HG03354 (cell line): ENCODE measurements around the gene ALG1L2.
"Not testable (repeated sequence)": the region's sequence is repeated elsewhere in the genome, so short reads cannot be mapped to it uniquely, and the experiment has no call there.

Experiments used
- ATAC-seq: cut with Tn5 transposase; IDR thresholded peaks from one replicate; pipeline ENCODE4 v1.9.1; 2021; ENCODE audit warnings: mild to moderate bottlenecking; ENCODE audit not compliant: unreplicated experiment, poor library complexity, severe bottlenecking

ALG1L2 gene

DNA sequence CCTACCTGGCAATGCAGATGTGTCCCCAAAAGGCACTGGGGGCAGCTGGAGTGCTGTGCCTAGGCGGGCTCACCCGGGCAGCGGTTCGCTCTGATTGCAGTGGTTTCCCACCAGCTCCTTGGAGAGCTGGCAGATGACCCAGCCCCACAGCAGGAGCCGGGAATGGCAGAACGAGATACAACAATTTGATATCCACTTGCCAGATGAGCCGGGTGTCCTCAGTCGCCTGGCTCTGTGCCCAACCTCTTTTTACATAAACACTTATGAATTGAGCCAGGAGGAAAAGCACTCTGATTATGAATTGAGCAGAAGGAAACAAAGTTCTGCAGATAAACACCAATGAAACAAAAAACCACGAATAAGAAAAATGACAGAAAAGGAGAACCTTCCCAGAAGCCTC, 38.2 kb downstream of the ALG1L2 start:
- ATAC-seq, result not testable (repeated sequence)

DNA sequence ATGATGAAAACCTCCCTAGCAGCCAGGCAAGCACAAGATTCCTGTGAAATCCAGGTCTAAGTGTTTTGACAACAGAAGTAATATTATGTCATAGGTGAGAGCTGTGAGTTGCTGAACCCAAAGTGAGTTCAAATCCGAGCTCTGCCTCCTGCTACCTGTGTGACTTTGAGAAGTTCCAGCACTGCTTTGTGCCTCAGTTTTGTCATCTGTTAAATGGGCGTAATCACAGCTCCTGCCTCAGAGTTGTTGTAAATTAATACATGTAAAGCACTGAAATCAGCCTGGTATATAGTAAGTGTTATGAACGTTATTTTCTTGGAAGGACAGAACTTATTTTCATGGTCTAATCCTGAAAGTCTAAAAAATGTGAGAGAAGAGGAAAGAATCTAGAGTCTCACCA, 38.7 kb downstream of the ALG1L2 start:
- ATAC-seq, result not testable (repeated sequence)

DNA sequence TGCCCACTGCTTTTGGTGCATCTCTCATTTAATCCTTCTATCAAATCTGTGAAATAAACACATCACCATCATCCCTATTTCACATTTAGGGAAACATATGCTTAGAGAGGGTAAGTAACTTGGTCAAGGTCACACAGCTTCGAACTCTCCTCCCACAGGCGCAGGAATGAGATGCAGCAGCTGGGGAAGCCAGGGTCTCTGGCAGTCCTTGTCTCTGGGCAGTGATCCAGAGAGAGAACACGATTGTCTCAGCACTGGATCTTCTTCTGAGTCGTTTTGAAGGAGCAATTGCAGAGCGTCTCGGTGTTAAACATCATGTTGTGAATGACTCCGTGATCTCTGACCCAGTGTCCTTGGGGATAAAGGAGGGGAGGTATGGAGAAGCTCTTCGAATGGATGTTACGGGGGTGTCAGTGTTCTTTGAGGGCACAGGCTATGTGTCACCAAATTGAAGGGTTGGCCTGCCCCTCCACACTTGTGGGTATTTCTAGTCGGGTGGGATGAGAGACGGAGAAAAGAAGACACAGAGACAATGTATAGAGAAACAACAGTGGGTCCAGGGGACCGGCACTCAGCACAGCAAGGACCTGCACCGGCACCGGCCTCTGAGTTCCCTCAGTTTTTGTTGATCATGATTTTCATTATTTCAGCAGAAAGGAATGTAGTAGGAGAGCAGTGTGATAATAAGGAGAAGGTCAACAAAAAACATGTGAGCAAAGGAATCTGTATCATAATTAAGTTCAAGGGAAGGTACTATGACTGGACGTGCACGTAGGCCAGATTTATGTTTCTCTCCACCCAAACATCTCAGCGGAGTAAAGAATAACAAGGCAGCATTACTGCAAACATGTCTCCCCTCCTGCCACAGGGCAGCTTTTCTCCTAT, 41.5 kb downstream of the ALG1L2 start:
- not testable (repeated sequence) for ATAC-seq

DNA sequence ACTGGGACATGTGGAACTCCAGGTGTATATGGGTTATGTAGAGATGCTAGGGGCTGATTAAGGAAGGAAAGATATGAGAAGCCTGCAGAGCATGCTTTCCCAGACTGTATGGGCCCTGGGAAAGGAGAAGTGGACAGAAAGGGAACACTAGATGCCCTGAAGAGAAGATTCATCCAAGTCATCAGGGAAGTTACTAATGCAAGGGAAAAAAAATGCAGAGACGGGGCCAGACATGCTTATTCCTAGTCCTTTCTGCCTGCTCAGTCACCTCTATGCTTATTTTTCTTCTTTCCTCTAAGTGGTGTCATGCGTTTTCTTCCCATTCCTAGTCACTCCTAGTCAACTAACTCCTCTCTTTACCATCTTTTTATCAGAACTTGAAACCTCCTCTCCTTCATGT, 43.8 kb downstream of the ALG1L2 start:
- ATAC-seq, result not testable (repeated sequence)

DNA sequence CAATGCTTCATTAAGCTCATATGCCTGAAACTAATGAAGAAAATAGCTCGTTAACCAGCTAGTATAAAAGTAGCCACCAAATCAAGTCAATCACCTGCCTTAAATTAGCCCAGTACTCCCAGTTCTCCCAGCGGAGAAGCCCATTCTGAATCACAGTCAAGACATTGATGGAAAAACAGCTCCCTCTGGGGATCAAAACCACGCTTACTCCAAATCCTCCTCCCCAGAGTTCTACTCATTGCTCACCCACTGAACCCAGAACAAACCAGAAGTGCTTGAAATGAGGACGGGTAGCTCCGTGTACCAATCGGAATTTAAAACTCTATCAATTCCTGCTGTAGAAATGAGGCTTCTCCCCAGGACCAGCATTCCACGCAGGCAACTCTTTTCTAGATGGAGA, 54.7 kb downstream of the ALG1L2 start:
- not testable (repeated sequence) for ATAC-seq

DNA sequence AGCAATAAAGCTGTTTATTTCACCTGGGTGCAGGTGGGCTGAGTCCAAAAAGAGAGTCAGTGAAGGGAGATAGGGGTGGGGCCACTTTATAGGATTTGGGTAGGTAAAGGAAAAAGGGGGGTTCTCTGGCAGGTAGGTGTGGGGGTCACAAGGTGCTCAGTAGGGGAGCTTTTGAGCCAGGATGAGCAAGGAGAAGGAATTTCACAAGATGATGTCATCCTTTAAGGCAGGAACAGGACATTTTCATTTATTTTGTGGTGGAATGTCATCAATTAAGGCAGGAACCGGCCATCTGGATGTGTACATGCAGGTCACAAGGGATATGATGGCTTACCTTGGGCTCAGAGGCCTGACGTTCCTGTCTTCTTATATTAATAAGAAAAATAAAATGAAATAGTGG, 56.1 kb downstream of the ALG1L2 start:
- not testable (repeated sequence) for ATAC-seq

DNA sequence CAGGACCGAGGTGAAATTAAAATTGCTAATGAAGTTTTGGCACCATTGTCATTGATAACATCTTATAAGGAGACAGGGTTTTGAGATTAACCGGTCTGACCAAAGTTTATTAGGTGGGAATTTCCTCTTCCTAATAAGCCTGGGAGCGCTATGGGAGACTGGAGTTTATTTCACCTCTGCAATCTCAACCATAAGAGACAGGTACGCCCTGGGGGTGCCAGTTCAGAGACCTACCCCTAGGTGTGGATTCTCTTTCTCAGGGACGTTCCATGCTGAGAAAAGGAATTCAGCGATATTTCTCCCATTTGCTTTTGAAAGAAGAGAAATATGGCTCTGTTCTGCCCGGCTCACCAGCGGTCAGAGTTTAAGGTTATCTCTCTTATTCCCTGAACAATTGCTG, 57.4 kb downstream of the ALG1L2 start:
- ATAC-seq, result not testable (repeated sequence)

DNA sequence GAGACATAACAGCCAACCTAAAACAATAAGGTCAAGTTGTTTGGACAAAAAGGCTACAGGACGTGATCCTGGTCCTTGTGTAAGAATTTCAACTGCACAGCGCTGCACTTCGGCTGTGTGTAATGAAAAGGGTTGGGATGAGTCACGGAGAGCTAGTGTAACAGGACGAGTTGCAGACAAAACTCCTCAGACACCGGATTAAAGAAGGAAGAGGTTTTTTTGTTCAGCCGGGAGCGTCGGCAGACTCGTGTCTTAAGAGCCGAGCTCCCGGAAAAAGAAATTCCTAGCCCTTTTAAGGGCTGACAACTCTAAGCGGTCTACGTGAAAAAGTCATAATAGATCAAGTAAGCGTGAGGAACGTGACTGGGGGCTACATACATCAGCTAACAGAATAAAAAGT, 59.1 kb downstream of the ALG1L2 start:
- not testable (repeated sequence) for ATAC-seq

DNA sequence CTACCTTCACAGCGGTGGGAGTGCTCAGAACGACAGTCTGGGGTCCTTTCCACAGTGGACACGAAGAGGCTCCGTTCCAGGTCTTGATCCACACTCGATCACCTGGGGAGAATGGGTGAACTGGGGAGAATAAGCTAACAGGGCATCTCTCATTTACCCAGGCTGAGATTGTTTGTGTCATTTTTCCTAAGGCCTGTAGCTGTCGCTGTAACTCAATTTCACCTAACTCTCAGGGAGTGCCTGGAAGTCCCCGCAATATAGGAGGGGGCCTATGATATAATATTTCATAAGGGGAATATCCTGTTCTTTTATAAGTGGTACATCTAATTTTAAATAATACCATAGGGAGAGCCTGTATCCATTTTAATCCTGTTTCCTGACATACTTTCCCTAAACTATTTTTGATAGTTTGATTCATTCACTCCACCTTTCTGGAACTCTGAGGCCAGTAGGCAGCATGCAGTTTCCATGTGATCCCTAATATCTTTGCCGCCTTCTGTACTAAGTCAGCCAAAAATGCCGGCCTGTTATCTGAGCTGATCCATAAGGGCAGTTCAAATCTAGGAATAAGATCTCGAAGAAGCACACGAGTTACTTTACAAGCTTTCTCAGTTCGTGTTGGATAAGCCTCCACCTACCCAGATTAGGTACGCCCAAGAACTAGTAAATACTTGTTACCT, 62.2 kb downstream of the ALG1L2 start:
- not testable (repeated sequence) for ATAC-seq

DNA sequence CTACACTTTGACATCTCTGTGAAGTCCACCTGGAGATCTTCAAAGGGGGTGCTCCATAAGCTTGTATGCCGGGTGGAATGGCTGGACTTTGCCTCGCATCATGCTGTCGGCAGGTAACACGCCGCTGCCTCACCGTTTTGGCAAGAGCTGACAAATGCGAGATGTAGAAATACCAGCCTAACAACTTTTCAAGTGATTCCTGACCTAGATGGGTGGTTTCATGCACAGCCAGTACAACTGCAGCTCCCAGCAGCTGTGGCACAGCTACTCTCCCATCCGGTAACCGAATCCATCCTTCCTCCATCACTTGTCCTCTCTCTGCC, 62.7 kb downstream of the ALG1L2 start:
- not testable (repeated sequence) for ATAC-seq

DNA sequence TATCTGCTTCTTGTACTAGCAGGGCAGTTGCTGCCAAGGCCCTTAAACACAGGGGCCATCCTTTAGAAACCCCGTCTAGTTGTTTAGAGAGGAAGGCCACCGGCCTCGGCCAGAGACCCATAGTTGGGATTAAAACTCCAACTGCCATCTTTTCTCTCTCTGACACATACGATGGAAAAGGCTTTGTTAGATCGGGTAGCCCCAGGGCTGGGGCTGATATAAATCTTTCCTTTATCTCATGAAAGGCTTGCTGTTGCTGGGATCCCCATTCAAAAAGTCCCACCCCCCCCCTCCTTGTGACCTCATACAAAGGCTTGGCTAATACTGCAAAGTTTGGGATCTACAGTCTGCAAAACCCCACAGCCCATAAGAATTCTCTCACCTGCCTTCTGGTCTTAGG, 63.8 kb downstream of the ALG1L2 start:
- ATAC-seq, result not testable (repeated sequence)

DNA sequence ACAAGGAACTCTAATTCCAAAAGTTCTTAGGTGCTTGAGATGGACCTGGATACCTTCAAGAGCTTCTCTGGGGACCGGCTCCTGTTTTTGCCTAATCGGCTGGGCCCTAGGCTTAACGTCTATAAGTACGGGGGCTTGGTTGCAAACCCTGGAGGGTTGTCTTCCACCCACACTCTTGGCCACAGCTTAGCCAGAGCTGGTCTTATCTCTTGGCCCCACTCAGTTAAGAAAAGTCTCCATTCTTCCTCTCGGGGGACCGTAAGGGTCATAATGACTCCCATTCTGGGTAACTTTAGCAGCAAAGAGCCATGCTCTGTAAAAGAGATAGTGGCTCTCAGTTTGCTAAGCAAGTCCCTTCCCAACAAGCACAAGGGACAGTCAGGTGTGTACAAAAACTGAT, 64.8 kb downstream of the ALG1L2 start:
- not testable (repeated sequence) for ATAC-seq
